Astrocyte (in vitro differentiated cells and primary cell): ENCODE results near the gene ADSS1. TPM values are rescaled to one million over a fixed set of nuclear protein-coding genes. Genes with fewer than 3 reads are reported as not detected.

Source experiments
- DNase-seq: peaks from one replicate; pipeline ENCODE4 v3.0.0-alpha.2; 2010; ENCODE audit warnings: low read depth
- FAIRE-seq: peaks from 2 replicates; lab custom pipeline; 2011; peaks lifted over from hg19 to GRCh38; lab: Jason Lieb, UNC
- H2AFZ ChIP-seq: 2 replicates; pipeline ENCODE4 v1.6.0; 2012; ENCODE audit warnings: low read depth, low read length, inconsistent platforms
- H3K27ac ChIP-seq: 2 replicates; pipeline ENCODE4 v1.5.1; 2011; ENCODE audit warnings: low read depth, low read length, inconsistent platforms
- H3K27me3 ChIP-seq: 2 replicates; pipeline ENCODE4 v1.6.0; 2011; ENCODE audit warnings: low read length, inconsistent platforms; ENCODE audit not compliant: insufficient read depth
- H3K36me3 ChIP-seq: 2 replicates; pipeline ENCODE4 v1.5.1; 2011; ENCODE audit warnings: low read length, inconsistent platforms; ENCODE audit not compliant: insufficient read depth
- H3K4me1 ChIP-seq: 2 replicates; pipeline ENCODE4 v1.5.1; 2011; ENCODE audit warnings: low read length, inconsistent platforms; ENCODE audit not compliant: insufficient read depth
- H3K4me2 ChIP-seq: 2 replicates; pipeline ENCODE4 v1.6.0; 2012; ENCODE audit warnings: low read length, inconsistent platforms
- H3K4me3 ChIP-seq: 2 replicates; pipeline ENCODE4 v1.5.1; 2011; ENCODE audit warnings: low read depth, mild to moderate bottlenecking, low read length, inconsistent platforms; ENCODE audit not compliant: insufficient read depth
- H3K79me2 ChIP-seq: 2 replicates; pipeline ENCODE4 v1.6.0; 2012; ENCODE audit warnings: mild to moderate bottlenecking, low read length, inconsistent platforms; ENCODE audit not compliant: insufficient read depth
- H3K9ac ChIP-seq: 2 replicates; pipeline ENCODE4 v1.6.0; 2012; ENCODE audit warnings: mild to moderate bottlenecking, low read length, inconsistent platforms
- H3K9me3 ChIP-seq: 2 replicates; pipeline ENCODE4 v1.5.1; 2012; ENCODE audit warnings: low read depth, mild to moderate bottlenecking, low read length, inconsistent platforms; ENCODE audit not compliant: insufficient read depth
- H4K20me1 ChIP-seq: 2 replicates; pipeline ENCODE4 v1.6.0; 2012; ENCODE audit warnings: low read length, inconsistent platforms; ENCODE audit not compliant: insufficient read depth
- H3K27ac Mint-ChIP-seq: one replicate; pipeline ENCODE4 v1.8.0; 2021; ENCODE audit warnings: mild to moderate bottlenecking, mixed read lengths; ENCODE audit not compliant: unreplicated experiment
- H3K27me3 Mint-ChIP-seq: one replicate; pipeline ENCODE4 v1.8.0; 2021; ENCODE audit warnings: low read depth, mixed read lengths; ENCODE audit not compliant: unreplicated experiment
- H3K36me3 Mint-ChIP-seq: one replicate; pipeline ENCODE4 v1.8.0; 2021; ENCODE audit warnings: low read depth, mixed read lengths; ENCODE audit not compliant: unreplicated experiment
- H3K4me1 Mint-ChIP-seq: one replicate; pipeline ENCODE4 v1.8.0; 2021; ENCODE audit warnings: low read depth, mixed read lengths; ENCODE audit not compliant: unreplicated experiment
- H3K4me3 Mint-ChIP-seq: one replicate; pipeline ENCODE4 v1.8.0; 2021; ENCODE audit warnings: mild to moderate bottlenecking, moderate library complexity, mixed read lengths; ENCODE audit not compliant: unreplicated experiment
- H3K9me3 Mint-ChIP-seq: one replicate; pipeline ENCODE4 v1.8.0; 2021; ENCODE audit warnings: mild to moderate bottlenecking, mixed read lengths; ENCODE audit not compliant: unreplicated experiment
- CTCF ChIP-seq: IDR thresholded peaks from 2 replicates; pipeline ENCODE4 v1.5.1; 2011; ENCODE audit warnings: low read depth, mild to moderate bottlenecking, inconsistent platforms, low read length, moderate library complexity; ENCODE audit not compliant: insufficient read depth
- EZH2 ChIP-seq: IDR thresholded peaks from 2 replicates; pipeline ENCODE4 v1.6.1; 2012; ENCODE audit warnings: mild to moderate bottlenecking, low read length, inconsistent platforms; ENCODE audit not compliant: insufficient read depth
- total RNA-seq: library from RNA; stranded (reverse); gene quantifications from 2 replicates; pipeline ENCODE4 v1.2.1, GENCODE V29; 2021

Gene ADSS1
- total RNA-seq, 1 donor from 2014 or later: 4.4 TPM

GRCh38 chr14:104714066-104714465 lies 10.0 kb upstream of the ADSS1 start:
- Histone ChIP-seq H3K27ac (no peak overlapping the region), H3K27me3 (no peaks in the 10 kb centered on the region), H3K9ac (no peak overlapping the region), H3K9me3 (no peaks in the 10 kb centered on the region), H3K79me2 (no peaks in the 10 kb centered on the region), H3K36me3 (peaks cover 2% of the 10 kb centered on the region), H3K4me2 (no peak overlapping the region), H4K20me1 (peaks cover 11% of the 10 kb centered on the region), H3K4me3 (no peak overlapping the region), H3K4me1 (peaks cover 2% of the 10 kb centered on the region), H2AFZ (no peak overlapping the region)
- no peaks in the 10 kb centered on the region for H3K27me3 Mint-ChIP-seq
- DNase-seq (no peak), FAIRE-seq (no peak)
- no peaks in the 10 kb centered on the region for H3K9me3 Mint-ChIP-seq
- H3K4me3 Mint-ChIP-seq: no peak overlapping the region
- TF ChIP-seq EZH2: no peak
- no peak for TF ChIP-seq CTCF
- H3K36me3 Mint-ChIP-seq: peaks cover 8% of the 10 kb centered on the region
- no peak overlapping the region for H3K27ac Mint-ChIP-seq
- no peaks in the 10 kb centered on the region for H3K4me1 Mint-ChIP-seq

- H3K4me1 Mint-ChIP-seq: no peaks in the 10 kb centered on the region
- no peaks in the 10 kb centered on the region for H3K79me2 ChIP-seq
- no peak overlapping the region for H3K4me2 ChIP-seq
- peaks cover 8% of the 10 kb centered on the region for H3K36me3 Mint-ChIP-seq
- no peak overlapping the region for H2AFZ ChIP-seq
- no peak overlapping the region for H3K9ac ChIP-seq
- DNase-seq: no peak
- TF ChIP-seq EZH2: no peak
- TF ChIP-seq CTCF: no peak
- H3K36me3 ChIP-seq: peaks cover 2% of the 10 kb centered on the region
- FAIRE-seq: no peak
- H3K4me1 ChIP-seq: no peaks in the 10 kb centered on the region
- H4K20me1 ChIP-seq: peaks cover 11% of the 10 kb centered on the region
- H3K9me3 ChIP-seq: no peaks in the 10 kb centered on the region
- H3K27ac ChIP-seq: no peak overlapping the region
- no peaks in the 10 kb centered on the region for H3K27me3 Mint-ChIP-seq
- H3K4me3 ChIP-seq: no peak overlapping the region
- no peaks in the 10 kb centered on the region for H3K9me3 Mint-ChIP-seq
- no peak overlapping the region for H3K4me3 Mint-ChIP-seq
- H3K27ac Mint-ChIP-seq: no peak overlapping the region
- H3K27me3 ChIP-seq: no peaks in the 10 kb centered on the region
These were observed 9.3 kb upstream of the ADSS1 start for GRCh38 chr14:104714681-104715080.

- Histone ChIP-seq H3K9ac (no peak overlapping the region), H3K79me2 (no peaks in the 10 kb centered on the region), H2AFZ (no peak overlapping the region), H4K20me1 (peaks cover 10% of the 10 kb centered on the region), H3K36me3 (peaks cover under 1% of the 10 kb centered on the region), H3K4me1 (no peaks in the 10 kb centered on the region), H3K4me2 (no peak overlapping the region), H3K27me3 (no peaks in the 10 kb centered on the region), H3K9me3 (no peaks in the 10 kb centered on the region), H3K4me3 (no peak overlapping the region), H3K27ac (no peak overlapping the region)
- Mint-ChIP-seq H3K4me1 (no peaks in the 10 kb centered on the region), H3K9me3 (no peaks in the 10 kb centered on the region), H3K27ac (no peak overlapping the region), H3K27me3 (no peaks in the 10 kb centered on the region), H3K4me3 (no peak overlapping the region), H3K36me3 (peaks cover 8% of the 10 kb centered on the region)
- DNase-seq (no peak), FAIRE-seq (no peak)
- TF ChIP-seq EZH2: no peak
- TF ChIP-seq CTCF: no peak
These were observed 8.6 kb upstream of the ADSS1 start for GRCh38 chr14:104715416-104715815.
